ENCODE results near the gene PLA2G4A.

PLA2G4A gene

GRCh38 chr1:186869526-186870228 lies 40.9 kb downstream of the PLA2G4A start:
- in situ Hi-C loops (cut with HindIII; ENCODE audit: low sequenced_read_pairs), result no loop called here

- in situ Hi-C loops (cut with HindIII; ENCODE audit: low sequenced_read_pairs), result no loop called here
These were observed 43.0 kb downstream of the PLA2G4A start for GRCh38 chr1:186871784-186872183.

DNA sequence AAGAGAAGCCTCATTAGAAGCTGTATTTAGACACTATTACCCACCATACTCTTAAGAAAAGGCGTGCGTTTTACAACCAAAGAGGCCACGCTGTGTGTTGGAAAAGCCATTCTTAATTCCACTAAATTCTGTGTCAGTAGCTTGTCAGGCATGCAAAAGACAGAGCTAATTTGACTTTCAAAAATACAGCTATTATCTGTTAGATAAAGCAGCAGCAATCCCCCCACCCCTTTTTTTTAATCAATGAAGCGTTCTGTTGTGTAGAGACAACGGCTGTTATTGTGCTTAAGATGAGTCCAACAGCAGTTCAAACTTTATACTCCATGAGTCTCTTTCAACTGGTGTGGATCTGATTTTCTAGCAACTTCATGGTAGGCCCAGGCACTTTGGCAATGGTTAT lies 43.5 kb downstream of the PLA2G4A start:
- in situ Hi-C loops (cut with HindIII; ENCODE audit: low sequenced_read_pairs), result no loop called here

- in situ Hi-C loops (cut with HindIII; ENCODE audit: low sequenced_read_pairs), result no loop called here
These were observed 44.9 kb downstream of the PLA2G4A start for GRCh38 chr1:186873687-186874086.

DNA sequence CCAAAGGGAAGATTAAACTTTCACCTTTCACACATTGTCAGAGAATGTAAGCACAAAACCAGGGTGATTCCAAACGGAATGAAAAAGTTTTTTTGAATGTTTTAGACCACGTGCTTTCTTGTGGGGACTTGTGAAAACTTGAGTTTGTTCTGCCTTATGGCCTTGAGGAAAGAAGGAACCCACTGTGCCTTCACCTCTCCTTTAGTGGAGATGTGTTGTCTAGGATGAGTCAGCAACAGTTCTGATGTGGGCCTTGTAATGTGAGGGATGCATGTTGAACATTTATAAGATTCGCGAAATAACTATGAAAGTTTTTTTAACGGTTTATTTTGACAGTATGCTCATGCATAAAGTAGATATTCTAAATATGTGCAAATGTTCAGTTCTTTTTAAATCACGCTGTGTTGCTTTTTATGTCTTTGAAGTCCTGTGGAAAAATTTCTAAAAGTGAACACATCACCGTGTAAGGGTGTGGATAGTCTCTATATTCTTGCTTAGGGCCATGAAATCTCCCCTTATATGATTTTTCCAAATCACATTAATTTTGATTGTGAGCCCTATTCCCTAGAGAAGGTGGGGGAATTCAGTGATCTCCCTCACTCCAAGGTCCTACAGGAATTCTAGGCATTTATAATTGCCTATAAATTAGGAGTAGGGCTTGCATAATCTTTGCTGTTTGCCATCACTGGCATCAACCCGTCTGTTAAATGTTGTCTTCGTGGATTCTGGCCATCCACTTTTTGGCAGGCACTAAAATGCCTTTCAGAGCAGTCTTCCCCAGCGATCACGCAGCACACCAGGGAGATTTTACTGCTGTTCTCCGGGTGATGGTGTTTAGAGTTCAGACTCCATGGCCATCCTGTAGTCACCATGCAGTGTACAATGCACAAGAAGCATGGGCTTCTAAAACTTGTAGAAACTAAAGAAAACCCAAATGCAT lies 47.4 kb downstream of the PLA2G4A start:
- in situ Hi-C loops (cut with HindIII; ENCODE audit: low sequenced_read_pairs), result no loop called here

- in situ Hi-C loops (cut with HindIII; ENCODE audit: low sequenced_read_pairs), result no loop called here
These were observed 49.6 kb downstream of the PLA2G4A start for GRCh38 chr1:186878356-186878755.

DNA sequence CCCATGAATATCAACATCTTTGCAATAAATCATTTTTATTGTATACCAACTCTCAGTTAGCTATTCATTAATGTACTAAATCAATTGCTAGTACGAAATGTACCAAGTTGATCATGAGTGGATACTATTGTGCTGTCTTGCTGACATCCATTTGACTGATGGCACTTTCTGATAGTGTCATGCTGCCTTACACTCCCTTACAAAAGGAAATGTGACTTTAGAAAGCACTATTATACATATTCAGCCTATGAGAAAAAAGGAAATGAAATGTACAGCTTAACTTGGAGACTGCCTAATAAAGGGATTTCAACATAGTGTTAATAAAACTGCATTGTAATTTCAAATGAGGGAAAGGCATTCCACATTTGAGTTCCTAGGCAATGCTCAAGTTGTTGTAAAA lies 52.2 kb downstream of the PLA2G4A start:
- in situ Hi-C loops (cut with HindIII; ENCODE audit: low sequenced_read_pairs), result no loop called here

DNA sequence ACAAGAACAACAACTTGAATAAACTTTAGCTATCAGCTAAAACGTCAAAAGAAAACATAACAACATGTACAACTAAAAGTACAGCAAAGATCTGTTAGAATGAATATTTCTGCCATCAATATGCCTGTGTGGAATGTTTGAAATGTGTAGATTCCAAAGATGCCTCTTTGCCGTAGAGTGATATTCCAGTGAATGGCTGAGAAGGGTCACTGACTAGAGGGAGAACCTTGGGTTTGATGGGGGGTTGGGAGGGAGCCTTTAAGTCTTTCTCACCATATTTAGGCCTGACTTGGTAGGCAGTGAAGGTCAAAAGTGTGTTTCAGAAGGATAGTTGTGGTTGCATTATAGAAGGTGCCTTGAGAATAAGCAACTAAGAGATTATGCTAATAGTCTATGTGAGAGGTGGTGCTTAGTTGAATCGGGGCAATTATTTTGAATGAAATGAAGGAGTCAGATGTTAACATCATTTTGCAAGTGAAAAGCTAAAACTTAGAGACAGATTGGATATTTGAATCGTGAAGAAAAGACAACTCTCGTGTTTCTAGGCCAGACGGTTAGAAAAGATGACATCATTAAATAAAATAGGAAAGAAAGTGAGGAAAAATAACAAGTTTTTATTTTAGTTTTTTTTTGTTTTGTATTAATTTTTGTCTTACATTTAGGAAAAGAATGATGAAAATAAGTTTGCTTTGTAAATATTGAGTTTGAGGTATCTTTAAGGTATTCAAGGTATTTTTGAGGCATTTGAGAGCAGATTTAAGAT lies 53.8 kb downstream of the PLA2G4A start:
- in situ Hi-C loops (cut with HindIII; ENCODE audit: low sequenced_read_pairs), result no loop called here

DNA sequence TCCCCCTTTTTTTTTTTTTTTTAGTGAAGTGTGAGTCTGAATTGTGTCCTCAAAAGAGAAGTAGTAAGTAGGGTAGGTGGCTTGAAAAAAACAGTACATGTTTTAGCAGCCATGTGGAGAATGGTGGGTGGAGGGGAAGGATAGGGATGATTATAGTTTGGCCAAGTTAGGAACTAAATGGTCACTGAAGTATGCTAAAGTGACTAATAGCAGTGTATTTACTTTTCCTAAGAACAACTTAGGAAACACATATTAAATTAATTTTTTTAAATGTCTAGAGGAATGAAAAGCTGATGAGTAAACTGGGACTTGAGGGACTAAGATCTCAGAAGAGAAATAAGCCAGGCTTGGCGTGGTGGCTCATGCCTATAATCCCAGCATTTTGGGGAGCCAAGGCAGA lies 55.5 kb downstream of the PLA2G4A start:
- in situ Hi-C loops (cut with HindIII; ENCODE audit: low sequenced_read_pairs), result no loop called here

DNA sequence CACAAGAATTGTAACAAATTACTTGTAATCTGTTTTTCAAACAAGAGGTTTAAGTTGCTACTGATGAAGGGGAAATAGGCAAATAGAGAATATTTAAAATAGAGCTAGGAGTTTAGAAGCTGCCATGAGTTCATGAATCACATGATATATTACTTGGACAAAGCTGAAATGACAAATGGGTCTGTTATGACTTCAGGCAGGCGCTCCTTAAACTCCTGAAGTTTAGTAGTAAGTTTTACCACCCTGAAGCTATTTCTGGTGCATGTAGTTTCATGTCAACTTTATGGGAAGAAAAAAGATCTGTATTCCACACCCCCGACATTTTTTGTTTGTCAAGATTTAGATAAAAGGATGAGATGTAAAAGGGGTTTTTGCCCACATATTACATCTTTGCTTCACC lies 58.5 kb downstream of the PLA2G4A start:
- in situ Hi-C loops (cut with HindIII; ENCODE audit: low sequenced_read_pairs), result no loop called here

DNA sequence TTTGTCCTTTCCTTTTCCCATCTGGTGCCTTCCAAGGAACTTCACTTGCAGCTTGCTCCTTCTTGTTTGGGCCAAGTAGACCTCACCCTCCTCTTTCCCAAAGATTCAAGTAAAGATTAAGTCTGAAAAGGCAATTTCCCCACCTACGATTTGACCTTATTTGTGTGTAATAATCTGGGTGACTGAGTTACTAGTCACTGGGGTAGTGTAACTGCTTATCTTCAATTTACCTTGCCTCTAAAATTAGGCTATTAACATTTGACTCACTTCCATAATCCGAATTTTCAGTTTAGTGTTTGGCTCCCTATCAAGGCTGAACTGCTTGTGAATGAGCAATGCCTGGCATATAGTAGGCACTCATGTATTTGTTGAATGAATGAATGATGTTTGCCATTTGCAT lies 59.6 kb downstream of the PLA2G4A start:
- in situ Hi-C loops (cut with HindIII; ENCODE audit: low sequenced_read_pairs), result no loop called here

DNA sequence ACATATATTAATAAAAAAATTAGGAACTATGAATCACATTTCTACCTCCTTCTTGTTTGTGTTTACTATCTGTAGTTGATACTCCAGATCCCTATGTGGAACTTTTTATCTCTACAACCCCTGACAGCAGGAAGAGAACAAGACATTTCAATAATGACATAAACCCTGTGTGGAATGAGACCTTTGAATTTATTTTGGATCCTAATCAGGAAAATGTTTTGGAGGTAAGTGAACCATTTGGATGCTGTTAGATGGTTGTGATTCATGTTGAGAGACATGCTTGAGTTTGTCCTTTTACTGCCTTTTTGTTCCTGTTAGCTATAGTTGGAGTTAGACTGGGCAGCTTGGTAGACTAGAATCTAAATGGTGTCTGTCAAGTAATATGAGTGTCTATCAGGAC lies 64.2 kb downstream of the PLA2G4A start:
- in situ Hi-C loops (cut with HindIII; ENCODE audit: low sequenced_read_pairs), result no loop called here

- in situ Hi-C loops (cut with HindIII; ENCODE audit: low sequenced_read_pairs), result no loop called here
These were observed 65.7 kb downstream of the PLA2G4A start for GRCh38 chr1:186894415-186894814.

GRCh38 chr1:186896211-186896610 lies 67.5 kb downstream of the PLA2G4A start:
- in situ Hi-C loops (cut with HindIII; ENCODE audit: low sequenced_read_pairs), result no loop called here

DNA sequence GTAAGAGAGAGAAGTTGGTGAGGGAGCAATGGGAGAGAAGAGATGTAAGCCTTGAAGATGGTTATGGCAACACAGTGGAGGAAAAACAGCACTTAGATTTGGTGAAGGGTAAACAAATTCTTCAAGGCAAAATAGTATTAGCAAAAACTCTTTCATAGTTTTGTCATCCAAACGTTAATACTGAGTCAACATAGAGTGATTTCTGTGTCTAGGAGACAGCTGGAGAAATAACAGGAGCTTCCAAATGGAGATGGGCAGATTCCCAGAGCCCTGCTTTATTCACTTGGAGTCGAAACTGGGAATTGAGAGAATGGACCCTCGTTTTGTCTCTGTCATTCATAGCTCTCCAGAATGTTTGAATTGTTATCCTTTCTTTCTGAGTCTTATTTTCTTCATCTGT lies 68.3 kb downstream of the PLA2G4A start:
- in situ Hi-C loops (cut with HindIII; ENCODE audit: low sequenced_read_pairs), result no loop called here

DNA sequence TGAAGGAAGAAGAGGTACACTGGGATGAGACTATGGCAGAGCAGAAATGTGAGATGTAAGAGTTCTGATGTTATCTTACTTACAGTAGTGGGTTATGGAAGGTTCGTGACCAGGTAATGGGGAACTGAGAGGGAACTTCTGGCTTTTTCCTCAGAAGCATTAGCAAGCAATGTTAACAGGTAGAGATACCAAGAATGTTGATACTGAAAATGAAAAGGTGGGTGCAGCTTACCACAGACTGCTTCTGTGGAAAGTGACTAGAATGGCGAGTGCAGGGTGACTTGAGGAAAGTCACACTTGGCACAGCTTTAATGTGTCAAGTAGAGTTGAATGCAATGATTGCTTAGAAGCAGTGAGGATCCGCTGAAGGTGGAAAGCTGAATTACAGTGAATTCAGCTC lies 70.8 kb downstream of the PLA2G4A start:
- in situ Hi-C loops (cut with HindIII; ENCODE audit: low sequenced_read_pairs), result no loop called here

DNA sequence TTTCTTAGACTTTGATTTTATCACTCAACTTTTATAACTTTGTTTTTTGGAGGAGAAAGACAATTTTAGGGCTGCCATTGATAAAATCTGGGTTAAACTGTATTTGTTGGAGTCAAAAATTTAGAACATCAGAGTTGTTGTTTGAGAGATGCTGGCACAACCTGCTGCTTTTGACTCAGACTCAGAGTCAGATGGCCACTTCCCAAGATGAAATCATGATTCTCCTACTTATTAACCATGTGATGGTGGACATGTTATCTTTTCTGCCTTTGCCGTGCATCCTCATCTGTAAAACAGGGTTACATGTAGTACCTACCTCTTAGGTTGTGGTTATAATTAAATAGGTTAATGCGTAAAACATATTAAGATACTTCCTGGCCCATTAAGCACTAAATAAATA lies 71.2 kb downstream of the PLA2G4A start:
- in situ Hi-C loops (cut with HindIII; ENCODE audit: low sequenced_read_pairs), result no loop called here

DNA sequence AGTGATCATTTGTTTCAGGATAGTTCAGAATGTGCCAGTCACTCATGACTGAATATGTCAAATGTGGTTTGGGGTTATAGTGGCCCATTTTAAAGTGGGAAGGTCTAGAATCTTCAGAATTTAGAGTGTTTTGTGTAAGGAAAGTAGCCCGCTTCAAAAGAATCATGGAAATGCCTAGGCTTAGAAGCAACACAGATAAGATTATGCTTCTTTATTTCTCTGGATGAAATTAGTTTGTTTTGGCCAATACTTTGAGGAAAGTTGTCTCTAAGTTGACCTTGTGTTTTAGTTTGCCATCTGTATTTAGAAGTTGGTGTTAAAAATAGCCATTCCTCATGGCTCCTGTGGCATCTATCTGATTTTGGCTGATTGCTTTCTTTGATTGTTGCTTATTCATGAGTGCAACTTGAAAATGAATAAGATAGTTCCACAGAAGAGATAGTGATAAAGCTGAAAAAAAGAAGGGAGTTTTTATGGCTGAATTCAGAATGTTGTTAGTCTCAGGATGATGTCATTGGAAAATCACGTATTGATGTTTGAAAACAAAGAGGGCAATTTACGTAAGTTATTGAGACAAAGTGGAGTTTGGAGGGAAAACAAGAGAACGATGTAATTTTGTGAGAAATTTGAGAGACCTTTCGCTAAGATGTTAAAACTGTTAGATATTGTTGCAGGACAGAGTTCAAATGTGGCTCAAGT lies 71.9 kb downstream of the PLA2G4A start:
- in situ Hi-C loops (cut with HindIII; ENCODE audit: low sequenced_read_pairs), result no loop called here

DNA sequence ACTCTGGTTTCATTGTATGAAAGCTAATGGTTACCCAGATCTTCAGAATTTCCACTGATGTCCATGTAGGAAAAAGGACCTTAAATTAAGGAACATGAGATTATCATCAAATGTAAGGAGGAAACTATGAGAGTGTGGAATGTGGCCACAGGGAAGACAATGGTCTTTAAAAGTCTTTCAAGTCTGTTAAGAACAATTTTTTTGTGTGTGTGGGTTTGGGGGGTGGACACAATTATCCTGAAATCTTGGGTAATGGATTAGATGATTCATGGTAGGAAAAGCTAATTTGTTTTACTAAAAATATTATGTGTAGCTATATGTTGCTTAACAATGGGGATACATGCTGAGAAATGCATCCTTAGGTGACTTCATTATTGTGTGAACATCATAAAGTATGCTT lies 72.9 kb downstream of the PLA2G4A start:
- in situ Hi-C loops (cut with HindIII; ENCODE audit: low sequenced_read_pairs), result no loop called here

DNA sequence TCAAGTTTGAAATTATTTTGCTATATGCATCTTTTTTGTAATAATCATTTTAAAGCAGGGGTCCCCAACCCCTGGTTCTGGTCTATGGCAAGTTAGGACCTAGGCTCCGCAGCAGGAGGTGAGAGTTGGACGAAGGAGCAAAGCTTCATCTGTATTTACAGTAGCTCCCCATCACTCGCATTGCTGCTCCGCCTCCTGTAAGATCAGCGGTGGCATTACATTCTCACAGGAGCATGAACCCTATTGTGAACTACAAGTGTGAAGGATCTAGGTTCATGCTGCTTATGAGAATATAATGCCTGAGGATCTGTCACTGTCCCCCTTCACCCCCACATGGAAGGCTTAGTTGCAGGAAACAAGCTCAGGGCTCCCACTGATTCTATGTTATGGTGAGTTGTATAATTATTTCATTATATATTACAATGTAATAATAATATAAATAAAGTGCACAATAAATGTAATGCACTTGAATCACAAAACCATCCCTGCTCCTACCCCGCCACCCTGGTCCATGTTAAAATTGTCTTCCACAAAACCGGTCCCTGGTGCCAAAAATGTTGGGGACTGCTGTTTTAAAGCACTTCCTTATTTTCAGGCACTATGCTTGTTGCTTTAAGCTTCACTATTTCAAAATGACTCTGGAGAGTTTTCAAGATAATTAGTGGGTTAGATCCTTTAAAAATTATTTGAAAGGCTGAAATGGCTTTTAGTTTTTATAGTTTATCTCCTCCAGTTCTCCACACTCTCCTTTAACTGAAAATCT lies 74.8 kb downstream of the PLA2G4A start:
- in situ Hi-C loops (cut with HindIII; ENCODE audit: low sequenced_read_pairs), result no loop called here
